Measurements from ENCODE around the gene FMNL3. TPM values are rescaled to one million over a fixed set of nuclear protein-coding genes. Genes with fewer than 3 reads are reported as not detected.

The FMNL3 gene
- total and polyA plus RNA-seq, 2 of the 13 experiments (the other 11 are each of a cell fraction or from before 2014, with no cell fraction given) = 0.44 to 1.1 TPM

DNA sequence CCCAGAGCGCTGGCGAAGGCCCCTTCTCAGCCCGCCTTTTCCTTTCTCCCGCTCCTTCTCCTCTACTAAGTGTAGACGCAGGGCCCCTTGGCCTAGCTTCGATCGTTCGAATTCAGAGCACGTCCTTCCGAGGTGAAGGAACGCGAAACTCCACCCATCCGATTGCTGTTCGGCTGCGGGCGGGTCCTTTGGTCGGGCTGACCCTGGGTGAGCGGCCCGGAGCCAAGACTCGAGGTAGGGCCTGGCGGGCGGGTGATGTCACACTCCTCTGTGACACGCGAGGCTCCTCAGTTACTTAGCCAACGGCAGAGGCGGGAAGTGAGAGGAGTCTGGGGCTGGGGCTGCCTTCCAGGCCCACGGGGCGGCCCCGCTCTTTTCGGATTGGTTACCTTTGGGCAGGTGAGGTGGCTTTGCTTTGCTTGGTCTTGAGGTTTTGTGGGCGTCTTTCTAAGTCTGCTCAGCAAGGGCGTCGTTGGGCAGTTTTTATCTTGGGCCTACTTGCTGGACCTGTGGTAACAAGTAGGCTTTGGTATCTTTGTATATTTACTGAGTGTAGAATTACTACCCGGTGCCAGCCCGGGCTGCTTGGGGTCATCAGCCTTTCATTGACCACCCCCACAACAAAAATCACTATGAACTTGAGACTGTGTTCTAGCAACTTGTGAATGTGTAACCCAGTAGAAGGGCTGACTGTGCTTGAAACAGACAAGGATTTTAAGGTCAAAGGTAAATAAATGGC is 34.8 kb upstream of the FMNL3 start (continued):
- TF ChIP-seq MXD4 (CRISPR knock-in tag; IDR thresholded peaks at IDR 0.05) (no peak; the same call in 1 of the 2 replicates), ZNF431 (CRISPR knock-in tag; IDR thresholded peaks at IDR 0.05; ENCODE audit: borderline replicate concordance, low read depth) (no peak; the same call in 1 of the 2 replicates), MAFG (CRISPR knock-in tag; IDR thresholded peaks at IDR 0.05) (no peak), PCBP2 (optimal IDR thresholded peaks at IDR 0.05; ENCODE audit: low read depth, low read length, poor library complexity, severe bottlenecking) (no peak), ZNF569 (CRISPR knock-in tag; IDR thresholded peaks at IDR 0.05; ENCODE audit: borderline replicate concordance) (no peak), ZNF510 (CRISPR knock-in tag; IDR thresholded peaks at IDR 0.05; ENCODE audit: low read depth) (no peak; the same call in 1 of the 2 replicates), DNMT1 (CRISPR knock-in tag; IDR thresholded peaks at IDR 0.05) (no peak), ZNF367 (CRISPR knock-in tag; IDR thresholded peaks at IDR 0.05; ENCODE audit: borderline replicate concordance) (no peak), TOE1 (CRISPR knock-in tag; IDR thresholded peaks at IDR 0.05) (no peak), ZNF484 (CRISPR knock-in tag; IDR thresholded peaks at IDR 0.05; ENCODE audit: borderline replicate concordance, low read depth) (no peak), HOXA3 (CRISPR knock-in tag; IDR thresholded peaks at IDR 0.05) (no peak; the same call in 1 of the 2 replicates), RBM39 (IDR thresholded peaks at IDR 0.05; ENCODE audit: low read depth, low read length, poor library complexity, severe bottlenecking) (peak; percentile 63), ZNF792 (CRISPR knock-in tag; IDR thresholded peaks at IDR 0.05) (no peak), MEIS2 (CRISPR knock-in tag; IDR thresholded peaks at IDR 0.05) (no peak), NFIB (CRISPR knock-in tag; IDR thresholded peaks at IDR 0.05; ENCODE audit: borderline replicate concordance) (no peak), HNRNPH1 (optimal IDR thresholded peaks at IDR 0.05; ENCODE audit: low read depth, low read length) (no peak), CBX1 (IDR thresholded peaks at IDR 0.05; ENCODE audit: low read depth) (no peak), PHF5A (CRISPR knock-in tag; IDR thresholded peaks at IDR 0.05; ENCODE audit: low read depth, unreplicated experiment) (no peak), SMAD1 (CRISPR knock-in tag; IDR thresholded peaks at IDR 0.05; ENCODE audit: borderline replicate concordance, low read depth) (no peak), SOX13 (IDR thresholded peaks at IDR 0.05) (no peak), SOX13 (CRISPR knock-in tag; conservative IDR thresholded peaks at IDR 0.05 in 1 of 2, IDR thresholded peaks at IDR 0.05 in 1 of 2) (peak in 1 of 2 experiments; percentile 42; a peak in 2 of 4 replicates), ZC3H13 (CRISPR knock-in tag; IDR thresholded peaks at IDR 0.05) (no peak), PRMT3 (CRISPR knock-in tag; IDR thresholded peaks at IDR 0.05; ENCODE audit: borderline replicate concordance, low read depth) (no peak), TEAD3 (CRISPR knock-in tag; optimal IDR thresholded peaks at IDR 0.05; ENCODE audit: borderline replicate concordance) (no peak), NFYC (CRISPR knock-in tag; IDR thresholded peaks at IDR 0.05) (no peak), TBP (CRISPR knock-in tag; IDR thresholded peaks at IDR 0.05) (no peak), SRF (IDR thresholded peaks at IDR 0.05; ENCODE audit: low read depth, low read length) (no peak), ASH2L (IDR thresholded peaks at IDR 0.05; ENCODE audit: insufficient read length, low read depth, low read length) (peak; percentile 40)
- TF ChIP-seq, protein P1, sequence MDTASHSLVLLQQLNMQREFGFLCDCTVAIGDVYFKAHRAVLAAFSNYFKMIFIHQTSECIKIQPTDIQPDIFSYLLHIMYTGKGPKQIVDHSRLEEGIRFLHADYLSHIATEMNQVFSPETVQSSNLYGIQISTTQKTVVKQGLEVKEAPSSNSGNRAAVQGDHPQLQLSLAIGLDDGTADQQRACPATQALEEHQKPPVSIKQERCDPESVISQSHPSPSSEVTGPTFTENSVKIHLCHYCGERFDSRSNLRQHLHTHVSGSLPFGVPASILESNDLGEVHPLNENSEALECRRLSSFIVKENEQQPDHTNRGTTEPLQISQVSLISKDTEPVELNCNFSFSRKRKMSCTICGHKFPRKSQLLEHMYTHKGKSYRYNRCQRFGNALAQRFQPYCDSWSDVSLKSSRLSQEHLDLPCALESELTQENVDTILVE (CRISPR knock-in tag; IDR thresholded peaks at IDR 0.05) = no peak; the same call in 1 of the 2 replicates
- TF ChIP-seq, protein P2, sequence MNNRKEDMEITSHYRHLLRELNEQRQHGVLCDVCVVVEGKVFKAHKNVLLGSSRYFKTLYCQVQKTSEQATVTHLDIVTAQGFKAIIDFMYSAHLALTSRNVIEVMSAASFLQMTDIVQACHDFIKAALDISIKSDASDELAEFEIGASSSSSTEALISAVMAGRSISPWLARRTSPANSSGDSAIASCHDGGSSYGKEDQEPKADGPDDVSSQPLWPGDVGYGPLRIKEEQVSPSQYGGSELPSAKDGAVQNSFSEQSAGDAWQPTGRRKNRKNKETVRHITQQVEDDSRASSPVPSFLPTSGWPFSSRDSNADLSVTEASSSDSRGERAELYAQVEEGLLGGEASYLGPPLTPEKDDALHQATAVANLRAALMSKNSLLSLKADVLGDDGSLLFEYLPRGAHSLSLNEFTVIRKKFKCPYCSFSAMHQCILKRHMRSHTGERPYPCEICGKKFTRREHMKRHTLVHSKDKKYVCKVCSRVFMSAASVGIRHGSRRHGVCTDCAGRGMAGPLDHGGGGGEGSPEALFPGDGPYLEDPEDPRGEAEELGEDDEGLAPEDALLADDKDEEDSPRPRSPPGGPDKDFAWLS (CRISPR knock-in tag; IDR thresholded peaks at IDR 0.05; ENCODE audit: borderline replicate concordance) = no peak
